ENCODE measurements around the gene USF1. TPM values are rescaled to one million over a fixed set of nuclear protein-coding genes. Genes with fewer than 3 reads are reported as not detected.
"Not testable (repeated sequence)": the region's sequence is repeated elsewhere in the genome, so short reads cannot be mapped to it uniquely, and the experiment has no call there.

USF1 gene
- total and polyA plus RNA-seq, 2 donors: 81.8 to 148 TPM

DNA sequence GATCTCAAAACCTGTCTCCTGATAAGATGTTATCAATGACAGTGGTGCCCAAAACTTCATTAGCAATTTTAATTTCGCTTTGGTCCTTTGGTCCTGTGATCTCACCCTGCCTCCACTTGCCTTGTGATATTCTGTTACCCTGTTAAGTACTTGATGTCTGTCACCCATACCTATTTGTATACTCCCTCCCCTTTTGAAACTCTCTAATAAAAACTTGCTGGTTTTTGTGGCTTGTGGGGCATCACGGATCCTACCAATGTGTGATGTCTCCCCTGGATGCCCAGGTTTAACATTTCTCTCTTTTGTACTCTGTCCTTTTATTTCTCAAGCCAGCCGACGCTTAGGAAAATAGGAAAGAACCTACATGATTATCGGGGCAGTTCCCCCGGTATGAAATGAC, 18.2 kb upstream of the USF1 start:
- not testable (repeated sequence) for DNase-seq (ENCODE audit: low read depth in 6 of 9, low spot score in 9 of 9); H3K27me3 ChIP-seq (ENCODE audit: control insufficient read depth in 2 of 2, insufficient read depth in 1 of 2, low read length in 1 of 2); H3K4me3 ChIP-seq (ENCODE audit: low read length in 2 of 2); H3K27ac ChIP-seq (ENCODE audit: low read depth in 1 of 2, low read length in 1 of 2); H3K9me3 ChIP-seq (ENCODE audit: control insufficient read depth in 2 of 2, insufficient read depth in 1 of 2, low read length in 1 of 2)
- H3K36me3 ChIP-seq (ENCODE audit: control insufficient read depth in 2 of 2, insufficient read depth in 2 of 2, low read length in 1 of 2): peaks cover 21 to 39% of the 10 kb centered on the region in 2 donors
- peaks cover 15 to 31% of the 10 kb centered on the region in 2 donors for H3K4me1 ChIP-seq (ENCODE audit: control insufficient read depth in 2 of 2, insufficient read depth in 2 of 2, low read length in 2 of 2)
- WGBS: 93% methylated on average over 6 of the region's 6 CpGs

DNA sequence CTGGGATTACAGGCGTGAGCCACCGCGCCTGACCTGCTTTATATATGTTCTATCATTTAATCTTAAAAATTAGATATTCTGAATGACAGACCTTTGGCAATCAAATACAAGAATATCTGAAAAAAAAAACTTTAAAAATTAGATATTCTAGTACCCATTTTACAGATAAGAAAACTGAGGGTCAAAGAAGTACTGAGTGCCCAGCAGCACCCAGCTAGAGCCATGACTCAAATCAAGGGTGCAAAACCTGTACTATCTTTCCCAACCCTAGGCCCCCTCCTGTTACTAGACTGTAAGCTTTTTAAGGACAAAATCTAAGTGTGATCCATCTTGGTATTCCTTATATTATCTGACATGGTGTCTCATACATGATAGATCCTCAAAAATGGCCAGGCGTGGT, 15.6 kb upstream of the USF1 start:
- Histone ChIP-seq H3K36me3 (ENCODE audit: control insufficient read depth in 2 of 2, insufficient read depth in 2 of 2, low read length in 1 of 2) (peaks cover 32 to 48% of the 10 kb centered on the region in 2 donors), H3K27ac (ENCODE audit: low read depth in 1 of 2, low read length in 1 of 2) (no peak overlapping the region), H3K9me3 (ENCODE audit: control insufficient read depth in 2 of 2, insufficient read depth in 1 of 2, low read length in 1 of 2) (no peaks in the 10 kb centered on the region), H3K27me3 (ENCODE audit: control insufficient read depth in 2 of 2, insufficient read depth in 1 of 2, low read length in 1 of 2) (no peaks in the 10 kb centered on the region), H3K4me1 (ENCODE audit: control insufficient read depth in 2 of 2, insufficient read depth in 2 of 2, low read length in 2 of 2) (peaks cover 0 to 6% of the 10 kb centered on the region in 2 donors), H3K4me3 (ENCODE audit: low read length in 2 of 2) (no peak overlapping the region)
- DNase-seq (ENCODE audit: low read depth in 6 of 9, low spot score in 9 of 9): no peak
- 97% methylated on average over 4 of the region's 4 CpGs for WGBS

DNA sequence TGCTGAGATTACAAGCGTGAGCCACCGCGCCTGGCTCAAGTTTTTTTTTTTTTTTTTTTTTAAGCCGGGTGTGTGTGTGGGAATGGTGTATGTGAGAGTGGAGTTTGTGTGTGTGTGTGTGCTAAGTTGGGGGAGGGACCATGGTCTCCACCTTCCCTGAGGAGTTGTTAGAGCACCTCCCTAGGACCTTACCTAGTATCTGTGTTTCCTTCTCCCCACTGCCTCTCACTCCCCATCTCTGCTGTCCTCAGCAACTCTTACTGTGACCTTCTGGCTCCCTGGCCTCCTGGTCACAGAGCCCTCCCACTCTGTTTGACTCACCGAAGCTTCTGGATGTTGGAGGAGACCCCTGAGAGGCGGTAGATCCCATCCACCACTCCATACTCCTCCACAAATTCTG, 13.5 kb upstream of the USF1 start:
- no peak for DNase-seq (ENCODE audit: low read depth in 6 of 9, low spot score in 9 of 9)
- Histone ChIP-seq H3K36me3 (ENCODE audit: control insufficient read depth in 2 of 2, insufficient read depth in 2 of 2, low read length in 1 of 2) (peaks cover 48 to 59% of the 10 kb centered on the region in 2 donors), H3K27me3 (ENCODE audit: control insufficient read depth in 2 of 2, insufficient read depth in 1 of 2, low read length in 1 of 2) (no peaks in the 10 kb centered on the region), H3K9me3 (ENCODE audit: control insufficient read depth in 2 of 2, insufficient read depth in 1 of 2, low read length in 1 of 2) (no peaks in the 10 kb centered on the region), H3K4me1 (ENCODE audit: control insufficient read depth in 2 of 2, insufficient read depth in 2 of 2, low read length in 2 of 2) (no peaks in the 10 kb centered on the region), H3K4me3 (ENCODE audit: low read length in 2 of 2) (no peak overlapping the region), H3K27ac (ENCODE audit: low read depth in 1 of 2, low read length in 1 of 2) (no peak overlapping the region)
- WGBS: 97% methylated on average over 6 of the region's 6 CpGs

DNA sequence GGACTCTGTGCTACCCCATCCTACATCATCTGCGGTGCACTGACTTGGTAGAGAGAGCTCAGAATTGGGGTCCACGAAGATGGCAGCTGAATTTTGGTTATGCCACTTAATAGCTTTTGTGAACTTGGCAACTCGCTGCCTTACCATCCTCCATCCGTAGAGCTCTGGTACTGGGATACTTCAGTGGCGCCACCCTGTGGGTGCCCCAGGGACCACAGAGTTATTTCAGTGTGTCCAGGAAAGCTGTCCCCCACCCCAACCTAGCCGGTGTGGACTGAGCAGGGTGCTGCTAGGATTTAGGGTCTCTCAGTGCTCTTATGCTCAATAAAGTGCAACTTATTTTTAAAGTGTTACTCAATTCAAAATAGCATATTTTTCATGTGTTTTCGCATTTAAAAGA, 9.0 kb upstream of the USF1 start:
- Histone ChIP-seq H3K27ac (ENCODE audit: low read depth in 1 of 2, low read length in 1 of 2) (no peak overlapping the region), H3K36me3 (ENCODE audit: control insufficient read depth in 2 of 2, insufficient read depth in 2 of 2, low read length in 1 of 2) (peaks cover 82 to 83% of the 10 kb centered on the region in 2 donors), H3K9me3 (ENCODE audit: control insufficient read depth in 2 of 2, insufficient read depth in 1 of 2, low read length in 1 of 2) (no peaks in the 10 kb centered on the region), H3K4me3 (ENCODE audit: low read length in 2 of 2) (no peak overlapping the region), H3K27me3 (ENCODE audit: control insufficient read depth in 2 of 2, insufficient read depth in 1 of 2, low read length in 1 of 2) (no peaks in the 10 kb centered on the region), H3K4me1 (ENCODE audit: control insufficient read depth in 2 of 2, insufficient read depth in 2 of 2, low read length in 2 of 2) (no peaks in the 10 kb centered on the region)
- 89% methylated on average over 7 of the region's 7 CpGs for WGBS
- DNase-seq (ENCODE audit: low read depth in 6 of 9, low spot score in 9 of 9): no peak

- DNase-seq (ENCODE audit: low read depth in 6 of 9, low spot score in 9 of 9): no peak
- Histone ChIP-seq H3K9me3 (ENCODE audit: control insufficient read depth in 2 of 2, insufficient read depth in 1 of 2, low read length in 1 of 2) (no peaks in the 10 kb centered on the region), H3K27ac (ENCODE audit: low read depth in 1 of 2, low read length in 1 of 2) (no peak overlapping the region), H3K4me3 (ENCODE audit: low read length in 2 of 2) (no peak overlapping the region), H3K27me3 (ENCODE audit: control insufficient read depth in 2 of 2, insufficient read depth in 1 of 2, low read length in 1 of 2) (no peaks in the 10 kb centered on the region), H3K36me3 (ENCODE audit: control insufficient read depth in 2 of 2, insufficient read depth in 2 of 2, low read length in 1 of 2) (peaks cover 82 to 83% of the 10 kb centered on the region in 2 donors), H3K4me1 (ENCODE audit: control insufficient read depth in 2 of 2, insufficient read depth in 2 of 2, low read length in 2 of 2) (no peaks in the 10 kb centered on the region)
- 93% methylated on average over 4 of the region's 4 CpGs for WGBS
Observed at GRCh38 chr1:161054232-161054631, 8.5 kb upstream of the USF1 start.

GRCh38 chr1:161052899-161053298, 7.1 kb upstream of the USF1 start:
- DNase-seq (ENCODE audit: low read depth in 6 of 9, low spot score in 9 of 9): no peak
- H3K9me3 ChIP-seq (ENCODE audit: control insufficient read depth in 2 of 2, insufficient read depth in 1 of 2, low read length in 1 of 2): peaks cover 0 to 1% of the 10 kb centered on the region in 2 donors
- H3K27ac ChIP-seq (ENCODE audit: low read depth in 1 of 2, low read length in 1 of 2): no peak overlapping the region
- no peaks in the 10 kb centered on the region for H3K4me1 ChIP-seq (ENCODE audit: control insufficient read depth in 2 of 2, insufficient read depth in 2 of 2, low read length in 2 of 2)
- no peak overlapping the region for H3K4me3 ChIP-seq (ENCODE audit: low read length in 2 of 2)
- 97% methylated on average over 3 of the region's 3 CpGs for WGBS
- H3K27me3 ChIP-seq (ENCODE audit: control insufficient read depth in 2 of 2, insufficient read depth in 1 of 2, low read length in 1 of 2): no peaks in the 10 kb centered on the region
- peaks cover 85 to 92% of the 10 kb centered on the region in 2 donors for H3K36me3 ChIP-seq (ENCODE audit: control insufficient read depth in 2 of 2, insufficient read depth in 2 of 2, low read length in 1 of 2)

GRCh38 chr1:161051219-161051618, 5.4 kb upstream of the USF1 start:
- Histone ChIP-seq H3K36me3 (ENCODE audit: control insufficient read depth in 2 of 2, insufficient read depth in 2 of 2, low read length in 1 of 2) (peaks cover 78 to 80% of the 10 kb centered on the region in 2 donors), H3K27me3 (ENCODE audit: control insufficient read depth in 2 of 2, insufficient read depth in 1 of 2, low read length in 1 of 2) (no peaks in the 10 kb centered on the region), H3K4me3 (ENCODE audit: low read length in 2 of 2) (no peak overlapping the region), H3K9me3 (ENCODE audit: control insufficient read depth in 2 of 2, insufficient read depth in 1 of 2, low read length in 1 of 2) (peaks cover 0 to 2% of the 10 kb centered on the region in 2 donors), H3K4me1 (ENCODE audit: control insufficient read depth in 2 of 2, insufficient read depth in 2 of 2, low read length in 2 of 2) (peaks cover 4 to 5% of the 10 kb centered on the region in 2 donors), H3K27ac (ENCODE audit: low read depth in 1 of 2, low read length in 1 of 2) (no peak overlapping the region)
- no peak for DNase-seq (ENCODE audit: low read depth in 6 of 9, low spot score in 9 of 9)
- 98% methylated on average over 10 of the region's 10 CpGs for WGBS

- Histone ChIP-seq H3K4me3 (ENCODE audit: low read length in 2 of 2) (no peak overlapping the region), H3K27ac (ENCODE audit: low read depth in 1 of 2, low read length in 1 of 2) (no peak overlapping the region), H3K36me3 (ENCODE audit: control insufficient read depth in 2 of 2, insufficient read depth in 2 of 2, low read length in 1 of 2) (peaks cover 62% of the 10 kb centered on the region in 2 donors), H3K27me3 (ENCODE audit: control insufficient read depth in 2 of 2, insufficient read depth in 1 of 2, low read length in 1 of 2) (no peaks in the 10 kb centered on the region), H3K4me1 (ENCODE audit: control insufficient read depth in 2 of 2, insufficient read depth in 2 of 2, low read length in 2 of 2) (peaks cover 8 to 9% of the 10 kb centered on the region in 2 donors), H3K9me3 (ENCODE audit: control insufficient read depth in 2 of 2, insufficient read depth in 1 of 2, low read length in 1 of 2) (peaks cover 0 to 2% of the 10 kb centered on the region in 2 donors)
- DNase-seq (ENCODE audit: low read depth in 6 of 9, low spot score in 9 of 9): no peak
- 98% methylated on average over 5 of the region's 5 CpGs for WGBS
Observed at GRCh38 chr1:161048949-161049722, 3.4 kb upstream of the USF1 start.

DNA sequence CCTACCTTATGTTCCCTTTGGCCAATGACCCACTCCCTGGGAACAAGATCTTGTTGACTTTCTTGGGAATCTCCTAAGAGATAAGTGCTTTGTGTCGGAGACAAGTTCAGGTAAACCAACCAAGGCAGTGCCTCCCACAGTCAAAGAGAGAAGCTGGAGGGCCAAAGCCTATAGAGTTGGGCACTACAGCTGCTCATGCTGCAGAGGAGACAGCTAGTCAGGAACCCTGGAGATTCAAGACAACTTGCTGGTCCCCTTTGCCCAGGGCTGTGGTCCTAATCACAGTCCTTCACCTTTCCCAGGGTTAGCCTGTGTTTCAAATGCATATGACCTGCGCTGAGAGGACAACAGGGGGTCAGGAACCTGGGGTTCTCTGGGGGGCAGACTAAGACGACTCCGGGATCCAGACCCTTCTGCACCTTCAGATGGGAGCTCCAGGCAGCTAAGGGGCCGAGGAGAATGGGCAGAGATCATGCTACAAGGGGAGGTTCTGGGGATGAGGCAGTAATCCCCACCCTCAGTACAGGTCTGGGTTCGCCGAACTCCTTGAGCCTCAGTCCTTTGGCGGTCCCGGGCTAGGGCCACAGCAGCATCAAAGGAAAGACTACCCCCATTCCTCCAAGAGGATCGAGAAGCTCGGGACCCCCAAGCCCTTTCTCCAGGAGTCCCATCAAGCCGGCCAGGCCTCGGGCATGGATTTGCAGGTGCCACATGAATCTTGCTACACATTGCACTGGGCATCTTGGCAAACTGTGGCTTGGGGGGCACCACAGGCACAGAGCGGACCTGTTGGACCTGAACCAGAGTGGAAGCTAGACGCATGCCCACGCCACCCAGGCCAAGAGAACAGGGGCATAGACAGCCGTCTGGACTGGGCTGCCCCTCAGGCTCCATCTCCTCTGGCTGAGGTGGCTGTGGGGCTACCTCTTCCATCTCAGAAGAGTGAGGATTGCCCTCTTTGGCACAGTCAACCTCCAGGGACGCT, 2.0 kb upstream of the USF1 start:
- Histone ChIP-seq H3K27ac (ENCODE audit: low read depth in 1 of 2, low read length in 1 of 2) (no peak overlapping the region), H3K9me3 (ENCODE audit: control insufficient read depth in 2 of 2, insufficient read depth in 1 of 2, low read length in 1 of 2) (peaks cover 0 to 2% of the 10 kb centered on the region in 2 donors), H3K4me1 (ENCODE audit: control insufficient read depth in 2 of 2, insufficient read depth in 2 of 2, low read length in 2 of 2) (peaks cover 10 to 16% of the 10 kb centered on the region in 2 donors), H3K4me3 (ENCODE audit: low read length in 2 of 2) (no peak overlapping the region), H3K36me3 (ENCODE audit: control insufficient read depth in 2 of 2, insufficient read depth in 2 of 2, low read length in 1 of 2) (peaks cover 53 to 55% of the 10 kb centered on the region in 2 donors), H3K27me3 (ENCODE audit: control insufficient read depth in 2 of 2, insufficient read depth in 1 of 2, low read length in 1 of 2) (no peaks in the 10 kb centered on the region)
- 98% methylated on average over 18 of the region's 18 CpGs for WGBS
- no peak for DNase-seq (ENCODE audit: low read depth in 6 of 9, low spot score in 9 of 9)
